ENCODE measurements around the gene RIPK3.

GRCh38 chr14:24325041-24325530, 14.7 kb downstream of the RIPK3 start:
- TF ChIP-seq CTCF (IDR thresholded peaks at IDR 0.05; ENCODE audit: insufficient read depth, low read depth, low read length) (no peak), EZH2 (IDR thresholded peaks at IDR 0.05; ENCODE audit: insufficient read depth, low read length) (no peak)

Measured in astrocyte (in vitro differentiated cells and primary cell).